Panc1 (cell line): ENCODE measurements around the gene B3GALNT1. TPM values are rescaled to one million over a fixed set of nuclear protein-coding genes. Genes with fewer than 3 reads are reported as not detected.
A peak's percentile ranks its signal among the peaks of the same experiment; 100 is the strongest.

Experiments used
- ATAC-seq: fragments of 200-7000 bp; cut with Tn5 transposase; 2 replicates; pipeline ENCODE4 v1.9.1; 2020; ENCODE audit warnings: mild to moderate bottlenecking, moderate library complexity
- BruUV-seq: library from RNA; stranded (reverse); fragments of 400-500 nt; replicated peaks from 2 replicates; lab custom pipeline; 2021; lab: Mats Ljungman, UMichigan
- CTCF ChIA-PET: fragments of 300-600 bp; sonication (Branson Sonifier 250); formaldehyde crosslinking; loops from one replicate; lab custom pipeline; 2022; ENCODE audit warnings: antibody characterized with exemption; lab: Charles Lee
- POLR2A ChIA-PET: fragments of 300-600 bp; sonication (Branson Sonifier 250); formaldehyde crosslinking; loops from one replicate; lab custom pipeline; 2022; ENCODE audit warnings: antibody characterized with exemption; lab: Charles Lee
- DNase-seq: peaks from one replicate; pipeline ENCODE4 v3.0.0-alpha.2; 2010; ENCODE audit warnings: low read depth, low spot score
- H3K27ac ChIP-seq: 2 replicates; pipeline ENCODE4 v1.5.1; 2011; ENCODE audit warnings: mild to moderate bottlenecking, low read length, inconsistent platforms
- H3K27me3 ChIP-seq: fragments of 200-500 bp; sonication (Bioruptor generic); 2 replicates; pipeline ENCODE4 v1.6.0; 2014; ENCODE audit warnings: low read length, inconsistent platforms; ENCODE audit not compliant: control insufficient read depth, insufficient read depth
- H3K36me3 ChIP-seq: fragments of 200-500 bp; sonication (Bioruptor generic); 2 replicates; pipeline ENCODE4 v1.5.1; 2014; ENCODE audit warnings: inconsistent platforms, mild to moderate bottlenecking, low read length, moderate library complexity; ENCODE audit not compliant: control insufficient read depth, insufficient read depth
- H3K4me1 ChIP-seq: 2 replicates; pipeline ENCODE4 v1.5.1; 2011; ENCODE audit warnings: inconsistent platforms, mild to moderate bottlenecking, low read length, moderate library complexity; ENCODE audit not compliant: control insufficient read depth, insufficient read depth
- H3K4me3 ChIP-seq, 2 experiments: 2 replicates each; pipeline ENCODE4 v1.5.1; 2011 to 2012; ENCODE audit warnings: low read depth in 2 of 2, low read length in 2 of 2, mild to moderate bottlenecking in 2 of 2, inconsistent platforms in 1 of 2, moderate library complexity in 1 of 2
- H3K9me3 ChIP-seq: fragments of 200-500 bp; sonication (Bioruptor generic); 2 replicates; pipeline ENCODE4 v1.5.1; 2014; ENCODE audit warnings: low read depth, mild to moderate bottlenecking, inconsistent platforms, low read length, moderate library complexity; ENCODE audit not compliant: control insufficient read depth, insufficient read depth
- CTCF ChIP-seq: fragments of 450-650 bp; IDR thresholded peaks from 2 replicates; pipeline ENCODE4 v1.5.1; 2017; ENCODE audit warnings: mild to moderate bottlenecking
- POLR2AphosphoS5 ChIP-seq: IDR thresholded peaks from 2 replicates; pipeline ENCODE4 v1.6.1; 2012; ENCODE audit warnings: mild to moderate bottlenecking, low read depth, low read length, moderate library complexity
- SIN3A ChIP-seq: IDR thresholded peaks from 2 replicates; pipeline ENCODE4 v1.6.1; 2012; ENCODE audit warnings: low read depth, mild to moderate bottlenecking, low read length, moderate library complexity, borderline replicate concordance; ENCODE audit not compliant: insufficient read depth
- TCF7L2 ChIP-seq: IDR thresholded peaks from 2 replicates; pipeline ENCODE4 v1.6.1; 2011; ENCODE audit warnings: mild to moderate bottlenecking, low read depth, low read length, inconsistent platforms
- in situ Hi-C: cut with HindIII; loops from 2 replicates; pipeline ENCODE4 v1.10.0; 2016; ENCODE audit warnings: low sequenced_read_pairs, low pct_unique_long_range_greater_than_20kb
- intact Hi-C: fragments of 100-400 bp; cut with micrococcal nuclease; formaldehyde crosslinking; loops from one replicate; pipeline ENCODE4 v1.10.0; 2022; ENCODE audit not compliant: unreplicated experiment
- total RNA-seq: library from RNA; stranded (reverse); gene quantifications from one replicate; pipeline ENCODE4 v1.2.1, GENCODE V29; 2021; ENCODE audit not compliant: unreplicated experiment
- TF ChIP-seq, protein P1 (sequence below), 2 experiments: IDR thresholded peaks; 2 replicates each; pipeline ENCODE4 v1.6.1; 2011 to 2012; ENCODE audit warnings: low read depth in 2 of 2, control low read depth in 1 of 2, low read length in 1 of 2, mild to moderate bottlenecking in 1 of 2, moderate library complexity in 1 of 2; ENCODE audit not compliant: insufficient read depth in 1 of 2

B3GALNT1 gene
- total RNA-seq, 1 experiment from 2014 or later = 31.1 TPM

DNA sequence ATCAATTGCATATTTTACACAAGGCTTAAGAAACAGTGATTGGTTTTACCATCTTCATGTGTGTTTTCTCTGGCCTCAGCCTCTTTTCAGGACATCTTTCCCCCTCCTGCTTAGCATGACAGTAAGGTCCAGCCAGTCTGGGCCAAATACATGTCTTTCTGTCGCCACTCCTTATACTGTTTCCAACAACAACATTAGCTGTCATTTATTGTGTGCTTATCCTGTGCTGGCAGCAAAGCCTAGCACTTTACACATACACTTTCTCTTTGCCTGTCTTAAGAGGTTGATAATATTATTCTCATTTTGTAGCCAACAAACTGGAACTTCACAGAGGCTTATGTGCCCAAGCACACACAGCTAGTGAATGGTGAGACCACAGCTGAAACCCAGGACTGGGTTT lies 37.8 kb downstream of the B3GALNT1 start:
- intact Hi-C loops = no loop called here
- POLR2A ChIA-PET = no interaction called here

GRCh38 chr3:161066930-161067329 lies 38.2 kb downstream of the B3GALNT1 start:
- Histone ChIP-seq H3K27me3 (no peaks in the 10 kb centered on the region), H3K9me3 (no peaks in the 10 kb centered on the region), H3K36me3 (no peaks in the 10 kb centered on the region), H3K27ac (peak overlapping the region; percentile 30; the same call in 1 of the 2 replicates), H3K4me1 (peaks cover 27% of the 10 kb centered on the region), H3K4me3 (no peak overlapping the region)
- ATAC-seq = no peak
- in situ Hi-C loops (no loop called here), intact Hi-C loops (no loop called here)
- no peak for DNase-seq
- ChIA-PET POLR2A (no interaction called here), CTCF (no interaction called here)
- no TSS peak for BruUV-seq
- TF ChIP-seq TCF7L2 (no peak), POLR2AphosphoS5 (no peak), SIN3A (no peak), CTCF (no peak)
- TF ChIP-seq, protein P1, sequence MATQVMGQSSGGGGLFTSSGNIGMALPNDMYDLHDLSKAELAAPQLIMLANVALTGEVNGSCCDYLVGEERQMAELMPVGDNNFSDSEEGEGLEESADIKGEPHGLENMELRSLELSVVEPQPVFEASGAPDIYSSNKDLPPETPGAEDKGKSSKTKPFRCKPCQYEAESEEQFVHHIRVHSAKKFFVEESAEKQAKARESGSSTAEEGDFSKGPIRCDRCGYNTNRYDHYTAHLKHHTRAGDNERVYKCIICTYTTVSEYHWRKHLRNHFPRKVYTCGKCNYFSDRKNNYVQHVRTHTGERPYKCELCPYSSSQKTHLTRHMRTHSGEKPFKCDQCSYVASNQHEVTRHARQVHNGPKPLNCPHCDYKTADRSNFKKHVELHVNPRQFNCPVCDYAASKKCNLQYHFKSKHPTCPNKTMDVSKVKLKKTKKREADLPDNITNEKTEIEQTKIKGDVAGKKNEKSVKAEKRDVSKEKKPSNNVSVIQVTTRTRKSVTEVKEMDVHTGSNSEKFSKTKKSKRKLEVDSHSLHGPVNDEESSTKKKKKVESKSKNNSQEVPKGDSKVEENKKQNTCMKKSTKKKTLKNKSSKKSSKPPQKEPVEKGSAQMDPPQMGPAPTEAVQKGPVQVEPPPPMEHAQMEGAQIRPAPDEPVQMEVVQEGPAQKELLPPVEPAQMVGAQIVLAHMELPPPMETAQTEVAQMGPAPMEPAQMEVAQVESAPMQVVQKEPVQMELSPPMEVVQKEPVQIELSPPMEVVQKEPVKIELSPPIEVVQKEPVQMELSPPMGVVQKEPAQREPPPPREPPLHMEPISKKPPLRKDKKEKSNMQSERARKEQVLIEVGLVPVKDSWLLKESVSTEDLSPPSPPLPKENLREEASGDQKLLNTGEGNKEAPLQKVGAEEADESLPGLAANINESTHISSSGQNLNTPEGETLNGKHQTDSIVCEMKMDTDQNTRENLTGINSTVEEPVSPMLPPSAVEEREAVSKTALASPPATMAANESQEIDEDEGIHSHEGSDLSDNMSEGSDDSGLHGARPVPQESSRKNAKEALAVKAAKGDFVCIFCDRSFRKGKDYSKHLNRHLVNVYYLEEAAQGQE (IDR thresholded peaks at IDR 0.05; ENCODE audit: insufficient read depth in 1 of 2, low read depth in 2 of 2, low read length in 1 of 2) = no peak

More for the DNA sequence above, 37.8 kb downstream of the B3GALNT1 start:
- no peaks in the 10 kb centered on the region for H3K27me3 ChIP-seq
- no peak for ATAC-seq
- in situ Hi-C loops = no loop called here
- DNase-seq = no peak
- H3K9me3 ChIP-seq = no peaks in the 10 kb centered on the region
- H3K36me3 ChIP-seq = no peaks in the 10 kb centered on the region
- H3K27ac ChIP-seq = peak overlapping the region; percentile 30; the same call in 1 of the 2 replicates
- CTCF ChIA-PET = no interaction called here
- H3K4me1 ChIP-seq = peaks cover 27% of the 10 kb centered on the region
- no TSS peak for BruUV-seq
- no peak overlapping the region for H3K4me3 ChIP-seq
- TF ChIP-seq CTCF (no peak), TCF7L2 (no peak), SIN3A (no peak), POLR2AphosphoS5 (no peak)
- TF ChIP-seq, protein P1 (IDR thresholded peaks at IDR 0.05; ENCODE audit: insufficient read depth in 1 of 2, low read depth in 2 of 2, low read length in 1 of 2) = no peak
